ENCODE measurements around the gene EPC1.

Gene EPC1

DNA sequence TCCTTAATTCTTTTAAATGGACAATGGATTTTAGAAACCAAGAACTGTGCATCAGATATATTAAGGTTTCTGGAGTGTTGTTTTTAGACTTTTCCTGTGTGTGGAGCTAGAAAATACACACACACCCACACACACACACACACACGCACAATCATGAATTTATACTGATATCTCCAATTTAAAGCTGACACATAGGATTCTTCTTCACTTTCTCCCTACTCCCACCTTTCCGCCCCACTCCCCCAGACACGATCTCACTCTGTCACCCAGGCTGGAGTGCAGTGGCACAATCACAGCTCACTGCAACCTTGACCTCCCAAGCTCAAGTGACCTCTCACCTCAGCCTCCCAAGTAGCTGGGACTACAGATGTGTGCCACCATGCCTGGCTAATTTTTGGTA is 100.3 kb downstream of the EPC1 start:
- Histone ChIP-seq H3K36me3 (no peaks in the 10 kb centered on the region), H3K9me3 (no peaks in the 10 kb centered on the region), H3K4me3 (ENCODE audit: low read depth, low read length) (no peak overlapping the region), H3K27me3 (no peaks in the 10 kb centered on the region), H3K4me1 (no peaks in the 10 kb centered on the region)
- DNase-seq = no peak
- TF ChIP-seq, protein P1, sequence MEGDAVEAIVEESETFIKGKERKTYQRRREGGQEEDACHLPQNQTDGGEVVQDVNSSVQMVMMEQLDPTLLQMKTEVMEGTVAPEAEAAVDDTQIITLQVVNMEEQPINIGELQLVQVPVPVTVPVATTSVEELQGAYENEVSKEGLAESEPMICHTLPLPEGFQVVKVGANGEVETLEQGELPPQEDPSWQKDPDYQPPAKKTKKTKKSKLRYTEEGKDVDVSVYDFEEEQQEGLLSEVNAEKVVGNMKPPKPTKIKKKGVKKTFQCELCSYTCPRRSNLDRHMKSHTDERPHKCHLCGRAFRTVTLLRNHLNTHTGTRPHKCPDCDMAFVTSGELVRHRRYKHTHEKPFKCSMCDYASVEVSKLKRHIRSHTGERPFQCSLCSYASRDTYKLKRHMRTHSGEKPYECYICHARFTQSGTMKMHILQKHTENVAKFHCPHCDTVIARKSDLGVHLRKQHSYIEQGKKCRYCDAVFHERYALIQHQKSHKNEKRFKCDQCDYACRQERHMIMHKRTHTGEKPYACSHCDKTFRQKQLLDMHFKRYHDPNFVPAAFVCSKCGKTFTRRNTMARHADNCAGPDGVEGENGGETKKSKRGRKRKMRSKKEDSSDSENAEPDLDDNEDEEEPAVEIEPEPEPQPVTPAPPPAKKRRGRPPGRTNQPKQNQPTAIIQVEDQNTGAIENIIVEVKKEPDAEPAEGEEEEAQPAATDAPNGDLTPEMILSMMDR (IDR thresholded peaks at IDR 0.05; ENCODE audit: low read depth, low read length) = no peak

GRCh38 chr10:32245760-32246159 is 101.2 kb downstream of the EPC1 start:
- Histone ChIP-seq H3K27me3 (no peaks in the 10 kb centered on the region), H3K4me3 (ENCODE audit: low read depth, low read length) (no peak overlapping the region), H3K9me3 (no peaks in the 10 kb centered on the region), H3K36me3 (no peaks in the 10 kb centered on the region), H3K4me1 (no peaks in the 10 kb centered on the region)
- TF ChIP-seq, protein P1 (IDR thresholded peaks at IDR 0.05; ENCODE audit: low read depth, low read length) = no peak
- no peak for DNase-seq

- no peaks in the 10 kb centered on the region for H3K36me3 ChIP-seq
These were observed 102.3 kb downstream of the EPC1 start for GRCh38 chr10:32244421-32245207.

DNA sequence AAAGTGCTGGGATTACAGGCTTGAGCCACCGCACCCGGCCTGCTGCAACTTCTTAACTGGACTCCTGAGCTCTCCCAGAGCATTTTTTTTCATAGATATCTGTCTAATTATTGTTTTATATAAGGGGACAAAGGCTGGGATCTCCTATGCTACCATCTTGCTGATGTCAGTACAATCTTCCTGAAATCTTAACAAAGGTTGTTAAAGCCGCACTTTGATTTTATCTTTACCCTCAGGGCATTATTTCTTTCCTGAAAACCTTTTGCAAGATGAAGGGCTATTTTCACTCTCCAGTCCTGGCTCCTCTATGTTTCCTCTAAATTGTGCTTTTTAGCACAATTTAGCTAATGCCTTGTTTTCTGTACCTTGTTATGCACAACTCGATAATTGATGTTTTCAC is 102.9 kb downstream of the EPC1 start:
- Histone ChIP-seq H3K36me3 (no peaks in the 10 kb centered on the region), H3K27me3 (no peaks in the 10 kb centered on the region), H3K4me1 (no peaks in the 10 kb centered on the region), H3K9me3 (no peaks in the 10 kb centered on the region), H3K4me3 (ENCODE audit: low read depth, low read length) (no peak overlapping the region)
- DNase-seq = no peak
- TF ChIP-seq, protein P1 (IDR thresholded peaks at IDR 0.05; ENCODE audit: low read depth, low read length) = no peak

More at GRCh38 chr10:32244421-32245207, 102.3 kb downstream of the EPC1 start:
- no peak for DNase-seq
- Histone ChIP-seq H3K27me3 (no peaks in the 10 kb centered on the region), H3K9me3 (no peaks in the 10 kb centered on the region), H3K4me3 (ENCODE audit: low read depth, low read length) (no peak overlapping the region), H3K4me1 (no peaks in the 10 kb centered on the region)
- TF ChIP-seq, protein P1 (IDR thresholded peaks at IDR 0.05; ENCODE audit: low read depth, low read length) = no peak

DNA sequence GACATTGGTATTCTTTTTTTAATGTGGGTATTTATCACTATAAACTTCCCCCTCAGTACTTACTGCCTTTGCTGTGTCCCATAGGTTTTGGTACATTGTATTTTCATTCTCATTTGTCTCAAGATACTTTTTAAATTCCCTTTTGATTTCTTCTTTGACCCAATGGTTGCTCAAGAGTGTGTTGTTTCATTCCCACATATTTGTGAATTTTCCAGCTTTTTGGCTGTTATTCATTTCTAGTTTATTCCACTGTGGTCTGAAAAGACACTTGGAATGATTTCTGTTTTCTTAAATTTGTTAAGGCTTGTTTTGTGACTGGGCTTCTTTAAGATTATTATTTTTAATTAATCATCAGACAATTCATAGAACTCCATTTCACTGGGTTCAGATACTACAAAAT is 105.0 kb downstream of the EPC1 start:
- Histone ChIP-seq H3K36me3 (no peaks in the 10 kb centered on the region), H3K4me3 (ENCODE audit: low read depth, low read length) (no peak overlapping the region), H3K9me3 (no peaks in the 10 kb centered on the region), H3K27me3 (no peaks in the 10 kb centered on the region), H3K4me1 (no peaks in the 10 kb centered on the region)
- DNase-seq = no peak
- TF ChIP-seq, protein P1 (IDR thresholded peaks at IDR 0.05; ENCODE audit: low read depth, low read length) = no peak

GRCh38 chr10:32240471-32240870 is 106.5 kb downstream of the EPC1 start:
- no peak for DNase-seq
- H3K9me3 ChIP-seq = no peaks in the 10 kb centered on the region
- no peaks in the 10 kb centered on the region for H3K4me1 ChIP-seq
- H3K27me3 ChIP-seq = no peaks in the 10 kb centered on the region
- no peaks in the 10 kb centered on the region for H3K36me3 ChIP-seq
- no peak overlapping the region for H3K4me3 ChIP-seq (ENCODE audit: low read depth, low read length)
- TF ChIP-seq, protein P1 (IDR thresholded peaks at IDR 0.05; ENCODE audit: low read depth, low read length) = no peak

All from BE2C (cell line).